ENCODE data around the gene MBNL2.

MBNL2 gene

DNA sequence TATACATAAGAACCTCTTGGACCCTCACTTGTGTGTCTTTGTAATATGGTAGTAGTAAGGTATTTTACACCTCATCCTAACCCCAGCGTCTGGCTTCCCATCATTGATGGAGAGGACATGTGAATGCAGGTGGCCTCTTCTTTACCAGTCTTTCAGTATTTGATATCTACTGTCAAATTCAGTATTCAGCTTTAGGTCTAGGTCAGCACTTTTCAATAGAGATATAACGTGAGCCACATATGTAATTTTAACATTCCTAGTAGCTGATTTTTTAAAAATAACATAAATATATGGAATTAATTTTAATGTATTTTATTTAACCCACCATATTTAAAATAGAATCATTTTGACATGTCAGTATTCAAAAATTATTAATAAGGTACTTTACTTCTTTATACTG, 214.7 kb downstream of the MBNL2 start:
- in situ Hi-C loops (cut with HindIII; ENCODE audit: low pct_ligation_motif_present, low sequenced_read_pairs) = no loop called here
- Histone ChIP-seq H3K27me3 (replicated peaks) (no peaks in the 10 kb centered on the region), H3K36me3 (replicated peaks) (no peaks in the 10 kb centered on the region), H3K4me3 (ENCODE audit: low read depth, low read length) (no peak overlapping the region), H3K27ac (no peak overlapping the region)
- DNase-seq = no peak
- TF ChIP-seq CTCF (IDR thresholded peaks at IDR 0.05; ENCODE audit: low read depth, low read length, missing control alignments) = no peak

DNA sequence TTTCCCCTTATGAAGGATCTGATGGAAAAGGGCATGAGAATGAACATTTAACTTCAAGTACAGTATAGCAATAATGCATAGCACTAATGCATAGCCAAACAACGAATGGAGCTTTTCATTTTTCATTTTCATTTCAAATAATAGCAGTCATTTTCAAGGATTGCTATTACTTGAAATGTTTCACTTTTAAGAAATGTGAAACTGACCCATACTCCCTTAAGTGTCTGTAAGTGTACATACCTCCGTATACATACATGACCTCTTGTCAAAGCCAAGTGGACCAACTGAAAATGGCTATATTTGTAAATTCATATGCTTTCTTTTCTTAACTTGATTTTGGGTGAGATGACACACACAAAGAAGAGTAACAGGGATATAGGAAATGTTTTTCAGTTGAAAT, 215.6 kb downstream of the MBNL2 start:
- H3K4me3 ChIP-seq (ENCODE audit: low read depth, low read length) = no peak overlapping the region
- H3K36me3 ChIP-seq (replicated peaks) = no peaks in the 10 kb centered on the region
- H3K27me3 ChIP-seq (replicated peaks) = no peaks in the 10 kb centered on the region
- no peak for TF ChIP-seq CTCF (IDR thresholded peaks at IDR 0.05; ENCODE audit: low read depth, low read length, missing control alignments)
- in situ Hi-C loops (cut with HindIII; ENCODE audit: low pct_ligation_motif_present, low sequenced_read_pairs) = no loop called here
- DNase-seq = no peak
- no peak overlapping the region for H3K27ac ChIP-seq

DNA sequence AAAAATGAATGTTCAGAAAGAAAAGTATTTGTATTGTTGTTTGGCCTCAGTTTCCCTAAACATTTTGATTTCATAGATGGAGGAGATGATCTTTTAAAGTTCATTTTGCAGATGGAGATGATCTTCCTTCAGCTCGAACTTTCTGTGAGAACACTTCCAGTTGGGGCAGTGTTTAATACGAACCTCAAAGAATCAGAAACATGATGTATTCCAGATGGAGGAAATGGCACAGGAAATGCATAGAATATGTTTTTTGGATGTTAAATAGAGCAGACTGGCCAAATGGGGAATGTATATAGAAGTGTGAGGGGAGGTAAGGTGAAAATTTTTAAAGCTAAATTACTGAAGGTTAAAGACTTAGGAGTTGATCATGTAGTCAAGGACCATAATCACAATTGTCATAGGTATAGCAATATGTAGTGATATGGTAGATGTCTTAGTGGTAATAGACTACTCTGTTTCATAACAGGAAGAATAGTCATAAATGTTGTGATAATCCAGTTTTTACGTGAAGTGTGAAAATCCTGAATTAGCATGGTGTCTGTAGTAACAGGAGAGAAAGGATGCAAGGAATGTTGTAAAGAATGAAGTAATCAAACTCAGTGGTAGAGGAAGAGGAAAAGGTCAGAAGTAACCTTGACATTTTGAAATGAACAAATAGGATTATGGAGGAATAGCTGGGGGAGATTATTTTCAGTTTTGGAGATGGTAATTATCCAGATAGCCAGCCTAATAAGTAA, 216.9 kb downstream of the MBNL2 start:
- Histone ChIP-seq H3K36me3 (replicated peaks) (no peaks in the 10 kb centered on the region), H3K4me3 (ENCODE audit: low read depth, low read length) (no peak overlapping the region), H3K27ac (no peak overlapping the region), H3K27me3 (replicated peaks) (no peaks in the 10 kb centered on the region)
- DNase-seq = no peak
- no peak for TF ChIP-seq CTCF (IDR thresholded peaks at IDR 0.05; ENCODE audit: low read depth, low read length, missing control alignments)
- in situ Hi-C loops (cut with HindIII; ENCODE audit: low pct_ligation_motif_present, low sequenced_read_pairs) = no loop called here

DNA sequence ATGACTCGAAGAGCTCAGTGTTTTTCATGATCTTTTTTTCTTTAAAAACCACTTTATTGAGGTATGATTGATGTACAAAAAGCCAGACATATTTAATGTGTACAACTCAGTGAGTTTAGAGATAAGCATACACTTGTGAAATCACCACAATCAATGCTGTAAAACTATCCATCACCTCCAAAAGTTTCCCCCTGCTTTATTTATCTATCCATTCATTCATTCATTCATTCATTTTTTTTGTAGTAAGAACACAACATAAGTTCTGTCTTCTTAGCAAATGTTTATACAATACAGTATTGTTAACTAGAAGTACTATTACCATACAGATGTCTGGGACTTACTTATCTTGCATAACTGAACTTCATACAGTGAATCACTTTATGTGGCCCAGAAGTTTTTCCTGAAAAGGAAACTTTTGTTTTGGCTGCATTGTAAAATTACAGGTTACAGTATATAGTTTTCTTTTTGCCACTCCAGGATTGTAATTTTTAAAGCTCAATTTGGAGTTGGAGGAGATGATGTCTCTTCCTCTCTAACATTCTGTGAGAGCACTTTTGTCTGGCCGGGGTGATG, 218.6 kb downstream of the MBNL2 start:
- Histone ChIP-seq H3K4me3 (ENCODE audit: low read depth, low read length) (no peak overlapping the region), H3K27ac (no peak overlapping the region), H3K36me3 (replicated peaks) (no peaks in the 10 kb centered on the region), H3K27me3 (replicated peaks) (no peaks in the 10 kb centered on the region)
- no peak for DNase-seq
- no peak for TF ChIP-seq CTCF (IDR thresholded peaks at IDR 0.05; ENCODE audit: low read depth, low read length, missing control alignments)
- in situ Hi-C loops (cut with HindIII; ENCODE audit: low pct_ligation_motif_present, low sequenced_read_pairs) = no loop called here

DNA sequence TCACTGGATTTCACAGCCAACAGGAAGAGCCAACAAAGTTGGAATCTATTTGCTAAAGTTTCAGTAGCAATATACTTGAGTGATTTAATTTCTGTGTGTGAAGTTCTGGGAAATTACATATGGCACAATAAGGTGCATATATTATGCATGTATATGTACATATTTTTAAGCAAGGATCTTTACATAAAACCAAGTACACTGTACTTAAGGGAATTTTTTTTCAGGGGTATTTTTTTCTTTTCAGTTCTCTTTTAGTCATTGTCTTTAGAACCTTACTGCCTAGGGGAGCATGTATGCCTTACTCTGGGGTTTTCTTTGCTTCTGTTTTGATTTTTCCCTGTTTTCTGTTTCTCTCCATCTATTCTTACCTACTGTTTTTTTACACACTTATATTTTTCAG, 219.2 kb downstream of the MBNL2 start:
- Histone ChIP-seq H3K4me3 (ENCODE audit: low read depth, low read length) (no peak overlapping the region), H3K27me3 (replicated peaks) (no peaks in the 10 kb centered on the region), H3K36me3 (replicated peaks) (no peaks in the 10 kb centered on the region), H3K27ac (no peak overlapping the region)
- no peak for DNase-seq
- in situ Hi-C loops (cut with HindIII; ENCODE audit: low pct_ligation_motif_present, low sequenced_read_pairs) = no loop called here
- TF ChIP-seq CTCF (IDR thresholded peaks at IDR 0.05; ENCODE audit: low read depth, low read length, missing control alignments) = no peak

Data from brain microvascular endothelial cell (primary cell).